SJCRH30 (cell line): ENCODE measurements around the gene KISS1. TPM values are rescaled to one million over a fixed set of nuclear protein-coding genes. Genes with fewer than 3 reads are reported as not detected.
"Not testable (repeated sequence)": the region's sequence is repeated elsewhere in the genome, so short reads cannot be mapped to it uniquely, and the experiment has no call there.

Experiments
- DNase-seq, 2 experiments: peaks; one replicate each; pipeline ENCODE4 v3.0.0-alpha.2; 2015 to 2020
- H3K27ac ChIP-seq: fragments of 250-450 bp; sonication (Bioruptor Pico); 2 replicates; pipeline ENCODE4 v1.5.1; 2020; ENCODE audit warnings: mild to moderate bottlenecking, moderate library complexity
- H3K27me3 ChIP-seq: fragments of 250-450 bp; sonication (Bioruptor Pico); 2 replicates; pipeline ENCODE4 v1.5.1; 2020; ENCODE audit warnings: mild to moderate bottlenecking, moderate library complexity
- H3K36me3 ChIP-seq: fragments of 250-450 bp; sonication (Bioruptor Pico); 2 replicates; pipeline ENCODE4 v1.5.1; 2020; ENCODE audit warnings: mild to moderate bottlenecking, moderate library complexity
- H3K4me1 ChIP-seq: fragments of 250-450 bp; sonication (Bioruptor Pico); 2 replicates; pipeline ENCODE4 v1.5.1; 2020; ENCODE audit warnings: mild to moderate bottlenecking, moderate library complexity
- H3K4me3 ChIP-seq: fragments of 250-450 bp; sonication (Bioruptor Pico); 2 replicates; pipeline ENCODE4 v1.5.1; 2020; ENCODE audit warnings: mild to moderate bottlenecking, moderate library complexity
- H3K9me3 ChIP-seq: fragments of 250-450 bp; sonication (Bioruptor Pico); replicated peaks from 2 replicates; pipeline ENCODE4 v1.5.1; 2020; ENCODE audit warnings: mild to moderate bottlenecking, moderate library complexity
- total RNA-seq: library from RNA; depleted of rRNA; stranded (reverse); fragments of >200 nt; shearing (Covaris generic); gene quantifications from 2 replicates; pipeline ENCODE4 v1.2.3, GENCODE V29; 2014; rRNA removed

The KISS1 gene
- total RNA-seq = not detected in 2 replicates

- no peak for DNase-seq
- peaks cover 20% of the 10 kb centered on the region for H3K4me1 ChIP-seq
- no peak within 1 kb of the TSS; the same call in 1 of the 2 replicates for H3K27ac ChIP-seq
- H3K4me3 ChIP-seq = no peak within 1 kb of the TSS
- H3K27me3 ChIP-seq = peaks cover 5% of the 10 kb centered on the region; the same call in 1 of the 2 replicates
- H3K36me3 ChIP-seq = no peaks in the 10 kb centered on the region
- no peaks in the 10 kb centered on the region for H3K9me3 ChIP-seq
Measured at GRCh38 chr1:204196068-204196795, at the start of gene KISS1. KISS1 (minus strand) TSS chr1:204196491; CDS start chr1:204192876, 3,615 bp downstream.

GRCh38 chr1:204242920-204243319, 46.6 kb upstream of the KISS1 start:
- no peak overlapping the region for H3K27ac ChIP-seq
- no peaks in the 10 kb centered on the region for H3K4me1 ChIP-seq
- no peaks in the 10 kb centered on the region for H3K27me3 ChIP-seq
- DNase-seq = no peak
- no peak overlapping the region for H3K4me3 ChIP-seq
- H3K9me3 ChIP-seq = no peaks in the 10 kb centered on the region
- H3K36me3 ChIP-seq = no peaks in the 10 kb centered on the region

GRCh38 chr1:204241914-204242313, 45.6 kb upstream of the KISS1 start:
- Histone ChIP-seq H3K4me3 (no peak overlapping the region), H3K27ac (no peak overlapping the region), H3K9me3 (no peaks in the 10 kb centered on the region), H3K4me1 (no peaks in the 10 kb centered on the region), H3K27me3 (no peaks in the 10 kb centered on the region), H3K36me3 (no peaks in the 10 kb centered on the region)
- no peak for DNase-seq

- no peaks in the 10 kb centered on the region for H3K4me1 ChIP-seq
- H3K27ac ChIP-seq = no peak overlapping the region
- no peak overlapping the region for H3K4me3 ChIP-seq
- no peaks in the 10 kb centered on the region for H3K36me3 ChIP-seq
- no peak for DNase-seq
- no peaks in the 10 kb centered on the region for H3K27me3 ChIP-seq
- 0 out of 2 replicates have a peak, but pooled peaks cover 5% of the 10 kb centered on the region for H3K9me3 ChIP-seq
Measured at GRCh38 chr1:204241050-204241449, 44.8 kb upstream of the KISS1 start.

GRCh38 chr1:204240233-204240632, 43.9 kb upstream of the KISS1 start:
- H3K4me1 ChIP-seq = no peaks in the 10 kb centered on the region
- H3K36me3 ChIP-seq = no peaks in the 10 kb centered on the region
- H3K27ac ChIP-seq = no peak overlapping the region
- H3K9me3 ChIP-seq = 0 out of 2 replicates have a peak, but pooled peaks cover 5% of the 10 kb centered on the region
- DNase-seq = no peak
- no peak overlapping the region for H3K4me3 ChIP-seq
- no peaks in the 10 kb centered on the region for H3K27me3 ChIP-seq

- not testable (repeated sequence) for H3K36me3 ChIP-seq, H3K4me1 ChIP-seq, H3K9me3 ChIP-seq, H3K4me3 ChIP-seq, H3K27ac ChIP-seq, DNase-seq, H3K27me3 ChIP-seq
Measured at GRCh38 chr1:204239401-204239800, 43.1 kb upstream of the KISS1 start.

- not testable (repeated sequence) for DNase-seq, H3K27me3 ChIP-seq, H3K4me1 ChIP-seq, H3K36me3 ChIP-seq, H3K9me3 ChIP-seq, H3K4me3 ChIP-seq, H3K27ac ChIP-seq
Measured at GRCh38 chr1:204238520-204238919, 42.2 kb upstream of the KISS1 start.

- H3K27ac ChIP-seq, DNase-seq, H3K4me1 ChIP-seq, H3K9me3 ChIP-seq, H3K4me3 ChIP-seq, H3K36me3 ChIP-seq, H3K27me3 ChIP-seq: not testable (repeated sequence)
Measured at GRCh38 chr1:204237515-204237914, 41.2 kb upstream of the KISS1 start.

- Histone ChIP-seq H3K36me3 (no peaks in the 10 kb centered on the region), H3K9me3 (0 out of 2 replicates have a peak, but pooled peaks cover 5% of the 10 kb centered on the region), H3K4me1 (no peaks in the 10 kb centered on the region), H3K27me3 (no peaks in the 10 kb centered on the region), H3K27ac (no peak overlapping the region), H3K4me3 (no peak overlapping the region)
- no peak for DNase-seq
Measured at GRCh38 chr1:204232526-204232925, 36.2 kb upstream of the KISS1 start.

- no peak overlapping the region for H3K4me3 ChIP-seq
- H3K27ac ChIP-seq = no peak overlapping the region
Measured at GRCh38 chr1:204230211-204230610, 33.9 kb upstream of the KISS1 start.

GRCh38 chr1:204228896-204229295, 32.6 kb upstream of the KISS1 start:
- Histone ChIP-seq H3K27me3 (no peaks in the 10 kb centered on the region), H3K4me3 (no peak overlapping the region), H3K27ac (no peak overlapping the region), H3K36me3 (no peaks in the 10 kb centered on the region), H3K4me1 (no peaks in the 10 kb centered on the region), H3K9me3 (no peaks in the 10 kb centered on the region)
- DNase-seq = no peak

More at GRCh38 chr1:204230211-204230610, 33.9 kb upstream of the KISS1 start:
- Histone ChIP-seq H3K36me3 (no peaks in the 10 kb centered on the region), H3K27me3 (no peaks in the 10 kb centered on the region), H3K9me3 (no peaks in the 10 kb centered on the region), H3K4me1 (no peaks in the 10 kb centered on the region)
- no peak for DNase-seq

GRCh38 chr1:204227996-204228785, 31.9 kb upstream of the KISS1 start:
- Histone ChIP-seq H3K36me3 (no peaks in the 10 kb centered on the region), H3K9me3 (no peaks in the 10 kb centered on the region), H3K27me3 (no peaks in the 10 kb centered on the region), H3K4me1 (no peaks in the 10 kb centered on the region), H3K27ac (no peak overlapping the region), H3K4me3 (no peak overlapping the region)
- no peak for DNase-seq

- no peak overlapping the region for H3K27ac ChIP-seq
Measured at GRCh38 chr1:204227351-204227750, 31.1 kb upstream of the KISS1 start.

GRCh38 chr1:204225841-204226735, 29.8 kb upstream of the KISS1 start:
- Histone ChIP-seq H3K36me3 (no peaks in the 10 kb centered on the region), H3K4me1 (no peaks in the 10 kb centered on the region), H3K27me3 (no peaks in the 10 kb centered on the region), H3K4me3 (no peak overlapping the region), H3K27ac (no peak overlapping the region), H3K9me3 (no peaks in the 10 kb centered on the region)
- DNase-seq = no peak

More at GRCh38 chr1:204227351-204227750, 31.1 kb upstream of the KISS1 start:
- Histone ChIP-seq H3K27me3 (no peaks in the 10 kb centered on the region), H3K36me3 (no peaks in the 10 kb centered on the region), H3K4me1 (no peaks in the 10 kb centered on the region), H3K4me3 (no peak overlapping the region), H3K9me3 (no peaks in the 10 kb centered on the region)
- no peak for DNase-seq
